ENCODE data around the gene CDK15. TPM values are rescaled to one million over a fixed set of nuclear protein-coding genes. Genes with fewer than 3 reads are reported as not detected.
A peak's percentile ranks its signal among the peaks of the same experiment; 100 is the strongest.

CDK15 gene
- total RNA-seq, 1 donor from 2014 or later, result 3.6 TPM

DNA sequence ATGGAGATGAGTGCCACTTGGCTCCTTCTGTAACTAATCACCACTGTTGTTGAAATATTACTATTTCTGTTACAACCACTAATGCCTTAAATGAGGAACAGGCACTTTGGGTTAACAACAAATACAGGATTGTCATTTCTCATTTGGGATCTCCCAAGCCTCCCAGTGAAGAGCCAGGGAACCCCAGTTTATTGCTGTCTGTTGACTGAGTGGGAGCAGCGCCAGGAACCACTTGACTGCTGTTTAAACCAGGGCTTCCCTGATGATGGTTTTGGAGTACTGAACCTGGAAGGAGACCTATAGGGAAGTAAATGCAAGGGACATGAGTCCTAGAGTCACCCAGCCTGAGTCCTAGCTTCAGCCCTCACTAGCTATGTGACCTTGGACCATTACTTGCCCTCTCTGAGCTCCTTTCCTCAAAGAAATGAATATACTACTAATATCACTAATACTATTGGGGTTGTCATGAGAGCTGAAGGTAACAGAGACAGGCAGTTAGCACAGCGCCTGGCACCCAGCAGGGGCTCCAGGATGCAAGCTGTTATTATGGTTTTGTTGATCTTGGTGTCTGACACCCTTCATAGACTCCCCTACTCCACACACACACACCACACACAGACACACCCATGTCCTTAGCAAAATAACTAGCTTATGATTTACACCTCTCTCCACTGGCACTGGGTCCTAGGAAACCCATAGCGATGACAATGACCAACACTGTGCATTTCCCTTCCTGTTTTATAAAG is 123.1 kb downstream of the CDK15 start:
- Mint-ChIP-seq H3K9me3 (ENCODE audit: low read depth) (peaks cover 1% of the 10 kb centered on the region), H3K36me3 (ENCODE audit: low read depth) (no peaks in the 10 kb centered on the region), H3K27me3 (ENCODE audit: low read depth) (no peaks in the 10 kb centered on the region), H3K4me3 (ENCODE audit: unreplicated experiment) (no peak overlapping the region), H3K4me1 (ENCODE audit: low read depth) (peaks cover 49% of the 10 kb centered on the region), H3K27ac (ENCODE audit: unreplicated experiment) (no peak overlapping the region)
- TF ChIP-seq CTCF (IDR thresholded peaks at IDR 0.05), result no peak
- no peak for DNase-seq (ENCODE audit: low spot score)

DNA sequence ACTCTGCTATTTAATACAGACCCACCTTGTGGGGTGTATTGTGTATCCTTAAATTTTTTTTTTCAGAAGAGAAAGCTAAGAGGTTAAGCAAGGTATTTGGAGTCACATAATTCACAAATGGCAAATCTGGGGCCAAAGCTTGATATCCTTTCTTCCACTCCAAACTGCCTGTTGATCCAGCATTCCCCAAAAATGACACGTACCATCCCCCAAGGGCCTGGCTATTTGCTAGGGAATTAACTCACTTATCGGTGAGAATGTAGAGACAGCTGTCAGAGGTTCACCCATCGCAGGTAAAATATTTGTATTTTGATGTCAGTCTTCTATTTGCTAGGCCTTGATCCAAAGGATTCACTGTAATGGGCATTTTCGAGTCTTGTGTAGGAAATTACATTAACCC is 123.7 kb downstream of the CDK15 start:
- peaks cover 53% of the 10 kb centered on the region for H3K4me1 Mint-ChIP-seq (ENCODE audit: low read depth)

GRCh38 chr2:201930831-201931230 is 124.5 kb downstream of the CDK15 start:
- H3K4me1 Mint-ChIP-seq (ENCODE audit: low read depth), result peaks cover 53% of the 10 kb centered on the region
- no peak overlapping the region for H3K4me3 Mint-ChIP-seq (ENCODE audit: unreplicated experiment)
- H3K9me3 Mint-ChIP-seq (ENCODE audit: low read depth), result peaks cover 5% of the 10 kb centered on the region
- no peaks in the 10 kb centered on the region for H3K27me3 Mint-ChIP-seq (ENCODE audit: low read depth)
- no peak for TF ChIP-seq CTCF (IDR thresholded peaks at IDR 0.05)
- H3K36me3 Mint-ChIP-seq (ENCODE audit: low read depth), result no peaks in the 10 kb centered on the region
- no peak overlapping the region for H3K27ac Mint-ChIP-seq (ENCODE audit: unreplicated experiment)
- no peak for DNase-seq (ENCODE audit: low spot score)

More for the DNA sequence above, 123.7 kb downstream of the CDK15 start:
- TF ChIP-seq CTCF (IDR thresholded peaks at IDR 0.05), result no peak
- peaks cover 5% of the 10 kb centered on the region for H3K9me3 Mint-ChIP-seq (ENCODE audit: low read depth)
- no peaks in the 10 kb centered on the region for H3K27me3 Mint-ChIP-seq (ENCODE audit: low read depth)
- DNase-seq (ENCODE audit: low spot score), result no peak
- no peaks in the 10 kb centered on the region for H3K36me3 Mint-ChIP-seq (ENCODE audit: low read depth)
- no peak overlapping the region for H3K4me3 Mint-ChIP-seq (ENCODE audit: unreplicated experiment)
- H3K27ac Mint-ChIP-seq (ENCODE audit: unreplicated experiment), result no peak overlapping the region

DNA sequence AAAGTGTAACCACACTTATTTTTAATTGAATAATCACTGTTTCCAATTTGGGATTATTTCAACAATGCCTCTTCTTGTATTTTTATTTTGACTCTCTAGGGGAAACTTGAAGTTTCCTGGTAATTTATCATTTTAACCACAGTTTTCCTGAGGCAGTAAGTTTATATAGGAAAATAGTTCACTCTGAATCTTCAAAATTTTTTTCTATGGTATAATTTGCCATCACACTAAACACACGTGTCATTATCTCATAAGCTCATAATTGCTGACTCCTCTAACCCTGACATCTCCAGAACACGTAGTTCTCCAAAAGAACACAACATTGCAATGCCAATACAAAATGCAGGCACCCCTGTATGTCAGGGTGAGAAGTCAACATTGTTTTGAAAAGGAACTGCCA is 125.1 kb downstream of the CDK15 start:
- no peak overlapping the region for H3K4me3 Mint-ChIP-seq (ENCODE audit: unreplicated experiment)
- H3K27me3 Mint-ChIP-seq (ENCODE audit: low read depth), result no peaks in the 10 kb centered on the region
- H3K4me1 Mint-ChIP-seq (ENCODE audit: low read depth), result peaks cover 53% of the 10 kb centered on the region
- no peaks in the 10 kb centered on the region for H3K36me3 Mint-ChIP-seq (ENCODE audit: low read depth)
- no peak for DNase-seq (ENCODE audit: low spot score)
- no peak for TF ChIP-seq CTCF (IDR thresholded peaks at IDR 0.05)
- H3K9me3 Mint-ChIP-seq (ENCODE audit: low read depth), result peaks cover 5% of the 10 kb centered on the region
- peak overlapping the region; percentile 88 for H3K27ac Mint-ChIP-seq (ENCODE audit: unreplicated experiment)

GRCh38 chr2:201931951-201932350 is 125.6 kb downstream of the CDK15 start:
- Mint-ChIP-seq H3K27me3 (ENCODE audit: low read depth) (no peaks in the 10 kb centered on the region), H3K36me3 (ENCODE audit: low read depth) (no peaks in the 10 kb centered on the region), H3K9me3 (ENCODE audit: low read depth) (peaks cover 5% of the 10 kb centered on the region), H3K27ac (ENCODE audit: unreplicated experiment) (peak overlapping the region; percentile 88), H3K4me3 (ENCODE audit: unreplicated experiment) (no peak overlapping the region), H3K4me1 (ENCODE audit: low read depth) (peaks cover 53% of the 10 kb centered on the region)
- DNase-seq (ENCODE audit: low spot score), result no peak
- TF ChIP-seq CTCF (IDR thresholded peaks at IDR 0.05), result no peak

All from chondrocyte (in vitro differentiated cells).